Loucy (cell line): Measurements from ENCODE around the gene VPS45.
A peak's percentile ranks its signal among the peaks of the same experiment; 100 is the strongest.

ENCODE experiments used
- H2AFZ ChIP-seq: fragments of 200-600 bp; sonication (generic); 2 replicates; pipeline ENCODE4 v1.6.0; 2016; ENCODE audit warnings: antibody characterized with exemption, mild to moderate bottlenecking, low read length, moderate library complexity
- H3F3A ChIP-seq: fragments of 200-600 bp; 2 replicates; pipeline ENCODE4 v1.6.0; 2016; ENCODE audit warnings: antibody characterized with exemption, low read depth, mild to moderate bottlenecking
- H3K27me3 ChIP-seq: fragments of 200-600 bp; sonication (generic); 2 replicates; pipeline ENCODE4 v1.6.1; 2014; ENCODE audit warnings: low read length, mild to moderate bottlenecking; ENCODE audit not compliant: insufficient read depth, poor library complexity, severe bottlenecking
- H3K36me3 ChIP-seq: fragments of 200-600 bp; sonication (generic); 2 replicates; pipeline ENCODE4 v1.6.1; 2016; ENCODE audit warnings: low read length; ENCODE audit not compliant: insufficient read depth
- H3K4me1 ChIP-seq: fragments of 200-600 bp; sonication (generic); 2 replicates; pipeline ENCODE4 v1.5.1; 2014; ENCODE audit warnings: low read length, mild to moderate bottlenecking; ENCODE audit not compliant: insufficient read depth, poor library complexity, severe bottlenecking
- H3K4me2 ChIP-seq: fragments of 200-600 bp; sonication (generic); 2 replicates; pipeline ENCODE4 v1.6.0; 2014; ENCODE audit warnings: antibody characterized with exemption, low read length, low read depth, mild to moderate bottlenecking; ENCODE audit not compliant: poor library complexity, severe bottlenecking
- H3K4me3 ChIP-seq: fragments of 200-600 bp; sonication (generic); 2 replicates; pipeline ENCODE4 v1.5.1; 2014; ENCODE audit warnings: low read length, mild to moderate bottlenecking, mixed read lengths; ENCODE audit not compliant: poor library complexity, severe bottlenecking
- H3K79me2 ChIP-seq: fragments of 200-600 bp; sonication (generic); 2 replicates; pipeline ENCODE4 v1.6.1; 2014; ENCODE audit warnings: low read length; ENCODE audit not compliant: insufficient read depth
- H3K9ac ChIP-seq: fragments of 200-600 bp; sonication (generic); 2 replicates; pipeline ENCODE4 v1.6.0; 2014; ENCODE audit warnings: mild to moderate bottlenecking, low read depth, low read length, moderate library complexity; ENCODE audit not compliant: poor library complexity, severe bottlenecking
- H3K9me2 ChIP-seq: fragments of 200-600 bp; sonication (generic); replicated peaks from 2 replicates; pipeline ENCODE4 v1.6.1; 2016; ENCODE audit warnings: low read depth, low read length, mixed read lengths
- H3K9me3 ChIP-seq: fragments of 200-600 bp; sonication (generic); 2 replicates; pipeline ENCODE4 v1.6.1; 2014; ENCODE audit warnings: mild to moderate bottlenecking, antibody characterized with exemption, low read length, low read depth; ENCODE audit not compliant: insufficient read depth
- H4K20me1 ChIP-seq: fragments of 200-600 bp; sonication (generic); 2 replicates; pipeline ENCODE4 v1.6.0; 2014; ENCODE audit warnings: antibody characterized with exemption, low read length, mild to moderate bottlenecking; ENCODE audit not compliant: insufficient read depth, poor library complexity, severe bottlenecking
- EZH2phosphoT487 ChIP-seq: fragments of 200-600 bp; IDR thresholded peaks from 2 replicates; pipeline ENCODE4 v1.6.1; 2018; ENCODE audit warnings: antibody characterized with exemption, mild to moderate bottlenecking, moderate library complexity, borderline replicate concordance
- TF ChIP-seq, protein P1 (sequence below): fragments of 200-600 bp; sonication (generic); conservative IDR thresholded peaks from 2 replicates; pipeline ENCODE4 v1.5.1; 2014; ENCODE audit warnings: mild to moderate bottlenecking, antibody characterized with exemption, low read length

Gene VPS45

DNA sequence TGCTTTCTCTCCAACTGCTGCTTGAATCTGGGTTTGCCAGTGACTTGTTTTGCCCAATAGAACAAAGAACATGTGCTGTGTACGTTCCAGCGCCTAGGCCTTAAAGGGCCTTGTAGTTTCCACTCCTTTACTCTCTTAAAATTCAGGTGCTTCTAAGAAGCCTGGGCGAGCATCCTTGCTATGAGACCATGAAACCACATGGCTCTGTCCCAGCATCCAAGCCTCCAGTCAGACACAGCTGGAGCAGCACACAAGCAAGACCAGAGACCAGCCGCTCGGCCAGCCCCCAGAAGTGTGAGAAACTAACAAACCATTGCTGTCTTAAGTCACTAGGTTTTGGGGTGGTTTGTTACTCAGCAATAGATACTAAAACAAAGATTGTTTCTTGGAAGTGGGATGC, 97.2 kb downstream of the VPS45 start:
- peaks cover 15% of the 10 kb centered on the region for H3F3A ChIP-seq
- H3K79me2 ChIP-seq = no peaks in the 10 kb centered on the region; the same call in 1 of the 2 replicates
- H3K9me2 ChIP-seq = no peaks in the 10 kb centered on the region
- H3K9me3 ChIP-seq = no peaks in the 10 kb centered on the region
- no peaks in the 10 kb centered on the region for H4K20me1 ChIP-seq
- H3K4me2 ChIP-seq = no peak overlapping the region
- H3K27me3 ChIP-seq = no peaks in the 10 kb centered on the region
- peaks cover 3% of the 10 kb centered on the region; the same call in 1 of the 2 replicates for H3K36me3 ChIP-seq
- TF ChIP-seq, protein P1, sequence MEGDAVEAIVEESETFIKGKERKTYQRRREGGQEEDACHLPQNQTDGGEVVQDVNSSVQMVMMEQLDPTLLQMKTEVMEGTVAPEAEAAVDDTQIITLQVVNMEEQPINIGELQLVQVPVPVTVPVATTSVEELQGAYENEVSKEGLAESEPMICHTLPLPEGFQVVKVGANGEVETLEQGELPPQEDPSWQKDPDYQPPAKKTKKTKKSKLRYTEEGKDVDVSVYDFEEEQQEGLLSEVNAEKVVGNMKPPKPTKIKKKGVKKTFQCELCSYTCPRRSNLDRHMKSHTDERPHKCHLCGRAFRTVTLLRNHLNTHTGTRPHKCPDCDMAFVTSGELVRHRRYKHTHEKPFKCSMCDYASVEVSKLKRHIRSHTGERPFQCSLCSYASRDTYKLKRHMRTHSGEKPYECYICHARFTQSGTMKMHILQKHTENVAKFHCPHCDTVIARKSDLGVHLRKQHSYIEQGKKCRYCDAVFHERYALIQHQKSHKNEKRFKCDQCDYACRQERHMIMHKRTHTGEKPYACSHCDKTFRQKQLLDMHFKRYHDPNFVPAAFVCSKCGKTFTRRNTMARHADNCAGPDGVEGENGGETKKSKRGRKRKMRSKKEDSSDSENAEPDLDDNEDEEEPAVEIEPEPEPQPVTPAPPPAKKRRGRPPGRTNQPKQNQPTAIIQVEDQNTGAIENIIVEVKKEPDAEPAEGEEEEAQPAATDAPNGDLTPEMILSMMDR = no peak
- TF ChIP-seq EZH2phosphoT487 = no peak
- peaks cover 61% of the 10 kb centered on the region for H3K4me1 ChIP-seq
- H2AFZ ChIP-seq = peak overlapping the region; percentile 67; the same call in 1 of the 2 replicates
- no peak overlapping the region for H3K4me3 ChIP-seq
- peak overlapping the region; percentile 82 for H3K9ac ChIP-seq

DNA sequence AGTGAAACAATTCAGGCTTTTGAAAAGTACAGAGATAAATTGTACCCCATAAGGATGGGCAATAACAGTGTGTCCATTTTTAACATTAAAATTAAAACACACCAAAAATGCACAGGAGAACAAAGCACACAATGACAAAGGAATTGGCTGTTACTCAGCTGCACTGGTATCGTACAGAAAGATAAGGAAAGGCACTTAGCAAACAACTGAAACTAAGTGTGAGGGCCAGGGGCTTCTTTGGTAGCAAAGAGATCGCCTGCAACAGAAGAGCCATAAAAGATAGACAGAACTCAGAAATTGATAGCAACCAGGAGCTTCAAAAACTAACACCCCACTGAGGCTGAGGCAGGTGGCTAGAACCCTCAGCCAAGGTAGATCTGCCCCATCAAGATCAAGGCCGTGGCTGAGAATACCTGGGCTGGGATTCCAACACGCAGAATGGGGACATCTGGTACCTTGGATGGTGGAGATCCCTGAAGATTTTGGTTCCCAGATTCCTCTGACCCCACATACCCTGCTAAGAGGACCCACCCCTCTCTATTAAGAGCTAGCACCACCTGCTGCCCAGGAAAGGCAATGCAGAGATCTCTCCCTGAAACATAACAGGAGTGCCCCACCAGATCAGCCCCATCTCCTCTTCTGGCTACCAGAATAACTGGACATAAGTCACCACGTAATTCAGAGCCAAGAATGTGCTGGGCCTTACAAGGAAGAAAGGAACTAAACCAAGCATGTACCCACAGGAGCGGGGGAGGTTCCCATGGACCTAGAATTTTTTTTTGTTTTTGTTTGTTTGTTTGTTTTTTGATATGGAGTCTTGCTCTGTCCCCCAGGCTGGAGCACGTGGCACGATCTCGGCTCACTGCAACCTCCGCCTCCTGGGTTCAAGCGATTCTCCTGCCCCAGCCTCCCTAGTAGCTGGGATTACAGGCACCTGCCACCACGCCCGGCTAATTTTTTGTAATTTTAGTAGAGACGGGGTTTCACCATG, 98.3 kb downstream of the VPS45 start:
- peaks cover 15% of the 10 kb centered on the region for H3F3A ChIP-seq
- H3K4me2 ChIP-seq = peak overlapping the region; percentile 14
- no peaks in the 10 kb centered on the region for H3K36me3 ChIP-seq
- H3K9me2 ChIP-seq = no peaks in the 10 kb centered on the region
- no peaks in the 10 kb centered on the region for H3K79me2 ChIP-seq
- H2AFZ ChIP-seq = peak overlapping the region; percentile 67; the same call in 1 of the 2 replicates
- H3K4me3 ChIP-seq = no peak overlapping the region
- TF ChIP-seq, protein P1 = peak; percentile 96
- no peak for TF ChIP-seq EZH2phosphoT487
- no peaks in the 10 kb centered on the region for H3K9me3 ChIP-seq
- H3K4me1 ChIP-seq = peaks cover 50% of the 10 kb centered on the region
- H4K20me1 ChIP-seq = no peaks in the 10 kb centered on the region
- peak overlapping the region; percentile 22 for H3K9ac ChIP-seq
- no peaks in the 10 kb centered on the region for H3K27me3 ChIP-seq

GRCh38 chr1:150168960-150169601, 101.5 kb downstream of the VPS45 start:
- H4K20me1 ChIP-seq = no peaks in the 10 kb centered on the region
- no peaks in the 10 kb centered on the region for H3K36me3 ChIP-seq
- H3K9me2 ChIP-seq = no peaks in the 10 kb centered on the region
- H3K4me1 ChIP-seq = peaks cover 19% of the 10 kb centered on the region
- H3K9me3 ChIP-seq = no peaks in the 10 kb centered on the region
- TF ChIP-seq EZH2phosphoT487 = no peak
- TF ChIP-seq, protein P1 = peak; percentile 94
- no peak overlapping the region for H3K4me2 ChIP-seq
- no peaks in the 10 kb centered on the region for H3K79me2 ChIP-seq
- H3F3A ChIP-seq = peaks cover 13% of the 10 kb centered on the region
- H3K27me3 ChIP-seq = no peaks in the 10 kb centered on the region
- no peak overlapping the region for H2AFZ ChIP-seq
- no peak overlapping the region for H3K4me3 ChIP-seq
- no peak overlapping the region for H3K9ac ChIP-seq
